IPS DF 4.7 (cell line): ENCODE results near the gene PTPRD.

Experiments
- DNase-seq: peaks from one replicate; pipeline ENCODE4 v3.0.0-alpha.2; 2013; ENCODE audit warnings: low spot score; ENCODE audit errors: extremely low read depth

Gene PTPRD

DNA sequence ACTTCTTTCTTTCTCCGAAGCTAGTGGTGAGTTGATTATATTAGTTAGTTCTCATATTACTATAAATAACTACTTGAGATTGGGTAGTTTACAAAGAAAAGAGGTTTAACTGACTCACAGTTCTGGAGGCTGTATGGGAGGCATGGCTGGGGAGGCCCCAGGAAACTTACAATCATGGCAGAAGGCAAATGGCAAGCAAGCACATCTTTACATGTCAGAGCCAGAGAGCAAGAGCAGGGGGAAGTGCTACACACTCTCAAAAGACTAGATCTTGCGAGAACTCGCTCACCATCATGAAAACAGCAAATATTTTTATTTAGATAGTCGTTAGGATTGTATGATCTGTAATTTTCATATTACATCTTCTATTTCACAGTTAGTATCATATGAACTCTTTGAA, 711.2 kb downstream of the PTPRD start:
- DNase-seq, result no peak

DNA sequence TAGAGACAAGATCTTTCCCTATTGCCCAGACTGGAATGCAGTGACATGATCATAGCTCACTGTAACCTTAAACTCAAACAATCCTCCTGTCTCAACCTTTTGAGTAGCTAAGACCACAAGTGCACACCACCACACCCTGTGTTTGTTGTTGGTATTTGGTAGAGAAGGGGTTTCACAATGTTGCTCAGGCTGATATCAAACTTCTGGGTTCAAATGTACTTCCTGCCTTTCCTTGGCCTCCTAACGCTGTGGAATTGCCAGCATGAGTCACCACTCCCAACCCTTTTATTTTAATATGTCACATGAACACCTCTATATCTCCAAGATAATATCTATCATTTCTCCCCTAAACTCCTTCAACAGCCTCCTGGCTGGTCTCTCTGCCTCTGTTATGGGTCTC, 719.0 kb downstream of the PTPRD start:
- DNase-seq, result no peak

DNA sequence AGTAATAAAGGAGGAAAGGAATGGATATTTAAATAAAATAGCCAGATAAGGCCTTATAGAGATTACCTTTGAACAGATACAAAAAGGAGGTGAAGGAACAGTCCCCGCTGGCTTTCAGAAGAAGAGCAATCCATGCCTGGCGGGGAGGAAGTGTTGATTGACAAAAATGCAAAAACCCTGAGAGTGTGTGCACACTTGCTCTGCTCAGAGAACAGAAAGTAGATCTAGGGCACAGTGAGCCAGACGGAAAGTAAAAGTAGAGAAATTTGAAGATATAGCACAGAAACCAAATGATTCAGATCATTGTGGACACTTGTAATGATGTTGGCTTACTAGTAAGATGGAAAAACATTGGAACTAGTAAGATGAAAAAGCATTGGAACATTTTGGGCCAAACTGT, 720.6 kb downstream of the PTPRD start:
- DNase-seq, result no peak

DNA sequence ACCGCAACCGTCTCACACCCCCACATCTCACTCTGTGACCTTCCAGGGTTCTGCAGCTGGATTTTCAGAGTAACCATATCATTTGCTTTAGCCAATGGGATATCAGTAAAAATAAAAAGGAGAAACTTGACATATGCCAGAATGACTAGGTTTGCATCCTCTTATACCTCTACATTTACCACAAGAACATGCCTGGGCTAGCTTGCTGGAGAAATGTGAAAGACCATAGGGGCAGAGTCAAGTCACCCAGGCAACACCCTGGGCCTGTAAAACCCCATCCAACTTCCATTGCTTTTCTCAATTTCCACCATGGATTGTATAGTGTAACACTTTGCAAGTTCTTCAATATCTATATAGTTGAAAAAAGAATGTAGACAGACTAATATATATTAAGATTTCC, 731.1 kb downstream of the PTPRD start:
- DNase-seq, result no peak

DNA sequence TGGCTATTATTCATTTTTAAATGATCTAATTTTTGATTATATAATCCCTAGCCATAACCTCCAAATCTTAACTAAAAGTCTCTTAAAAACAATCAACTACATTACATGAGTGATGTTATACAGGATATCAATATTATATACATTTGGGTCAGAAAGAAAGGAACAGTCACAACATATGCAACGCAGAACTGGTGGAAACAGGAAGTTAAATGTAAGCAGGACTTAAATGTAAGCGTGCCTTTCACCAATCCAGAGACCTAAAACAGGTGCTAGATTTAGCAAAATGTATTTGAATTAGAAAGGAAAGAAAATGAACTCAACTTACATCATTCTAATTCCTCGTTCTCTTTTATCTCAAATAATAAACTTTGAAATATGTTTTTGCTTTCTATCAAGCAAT, 738.5 kb downstream of the PTPRD start:
- no peak for DNase-seq

DNA sequence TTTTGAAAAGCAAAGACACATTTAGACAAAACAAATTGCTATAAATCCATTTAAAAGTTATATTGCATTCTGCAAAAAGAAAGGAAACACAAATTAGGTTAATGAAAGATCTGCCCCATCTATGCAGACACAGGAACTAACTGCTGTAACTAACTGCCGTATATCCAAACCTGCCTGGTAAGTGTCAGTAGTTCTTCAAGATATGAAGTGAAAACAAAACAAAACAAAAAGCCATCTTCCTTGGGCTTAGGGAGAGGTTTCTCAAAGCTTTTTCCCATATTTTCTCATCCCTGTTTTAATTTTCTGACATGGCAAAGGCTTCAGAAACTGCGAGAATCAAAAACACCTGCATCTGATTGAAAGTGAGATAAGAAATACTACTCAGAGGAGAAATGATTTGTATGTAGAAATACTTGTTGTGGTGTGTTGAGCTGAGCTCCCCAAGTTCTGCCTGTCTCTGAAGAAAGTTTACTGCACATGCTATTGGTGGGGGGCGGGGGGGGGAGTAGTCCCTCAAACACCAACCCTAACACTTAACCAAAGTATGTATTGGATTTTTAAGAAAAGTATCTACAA, 750.5 kb downstream of the PTPRD start:
- DNase-seq, result no peak

DNA sequence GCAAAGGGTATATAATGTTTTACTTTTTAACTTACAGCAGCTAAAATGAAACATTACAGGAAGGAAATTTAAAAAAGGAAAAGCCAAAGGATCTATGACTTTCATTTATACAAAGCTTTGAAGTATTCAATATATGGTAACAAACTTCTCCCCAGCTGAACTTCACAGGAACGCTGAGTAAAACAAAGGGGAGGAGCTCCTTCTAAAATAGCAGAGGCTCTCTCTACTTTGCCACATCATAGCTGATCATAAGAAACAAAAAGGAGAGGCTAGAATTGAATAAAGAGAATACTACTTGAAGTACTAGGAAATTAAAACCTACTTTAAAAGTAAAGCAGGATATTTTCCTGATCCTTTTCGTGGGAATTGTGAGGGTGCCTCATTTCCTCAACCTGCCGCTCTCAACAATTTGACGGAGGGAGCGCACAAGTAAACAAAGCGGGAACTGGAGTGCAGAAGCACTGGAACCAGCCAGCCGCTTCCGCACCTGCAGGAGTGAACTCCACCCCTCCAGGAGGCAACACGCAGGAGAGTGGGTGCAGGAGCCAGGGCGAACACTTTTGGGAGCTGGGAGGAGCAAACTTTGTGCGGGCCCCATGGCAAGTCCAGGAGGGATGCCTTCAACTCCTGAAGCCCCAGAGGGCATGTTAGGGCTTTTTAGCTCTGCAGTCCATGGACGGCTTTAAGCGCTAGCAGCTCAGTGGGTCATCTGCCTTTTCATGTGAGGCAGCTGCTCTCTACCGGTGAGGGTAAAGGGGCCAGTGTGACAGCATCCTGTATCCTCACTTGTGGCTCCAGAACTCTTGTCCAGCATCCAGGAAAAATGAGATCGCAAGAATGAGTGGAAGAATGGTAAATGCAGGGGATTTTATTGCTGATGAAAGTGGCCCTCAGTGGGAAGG, 757.4 kb downstream of the PTPRD start:
- DNase-seq, result no peak

DNA sequence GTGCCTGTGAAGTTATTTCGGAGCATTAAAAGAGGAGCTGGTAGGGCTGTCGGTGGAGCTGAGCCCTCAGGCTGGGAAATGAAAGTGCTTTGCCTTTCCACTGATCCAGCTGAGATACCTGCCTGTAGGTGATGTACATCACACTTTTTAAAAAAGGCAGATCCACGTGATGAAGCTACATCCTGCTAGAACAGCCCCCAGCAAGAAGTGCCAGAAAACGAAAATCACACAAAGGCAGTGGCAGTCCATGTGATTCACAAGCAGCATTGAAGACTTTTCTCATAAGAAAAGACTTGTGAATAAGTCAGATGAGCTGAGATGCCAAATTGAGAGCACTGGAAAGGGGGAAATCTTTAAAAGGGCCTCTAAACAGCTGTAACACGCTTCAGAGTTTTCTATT, 765.1 kb downstream of the PTPRD start:
- DNase-seq, result no peak

DNA sequence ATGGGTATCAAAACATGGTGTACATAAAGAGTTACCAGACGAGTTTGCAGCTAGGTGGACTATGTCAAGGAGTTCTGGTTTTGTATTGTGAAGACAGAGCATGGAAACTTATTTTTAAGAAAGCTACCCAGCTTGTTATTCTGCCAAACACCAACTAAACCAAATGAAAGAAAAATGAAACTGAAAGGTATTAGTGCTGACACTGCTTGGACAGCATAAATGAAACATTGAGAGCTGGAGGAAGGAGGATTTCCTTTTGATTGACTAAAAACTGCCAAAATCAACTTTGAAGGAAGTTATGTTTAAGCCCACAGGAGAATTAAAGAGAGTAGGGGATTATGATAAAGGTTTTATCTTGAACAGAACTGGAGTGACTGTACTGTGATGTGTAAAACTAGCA, 766.2 kb downstream of the PTPRD start:
- no peak for DNase-seq

DNA sequence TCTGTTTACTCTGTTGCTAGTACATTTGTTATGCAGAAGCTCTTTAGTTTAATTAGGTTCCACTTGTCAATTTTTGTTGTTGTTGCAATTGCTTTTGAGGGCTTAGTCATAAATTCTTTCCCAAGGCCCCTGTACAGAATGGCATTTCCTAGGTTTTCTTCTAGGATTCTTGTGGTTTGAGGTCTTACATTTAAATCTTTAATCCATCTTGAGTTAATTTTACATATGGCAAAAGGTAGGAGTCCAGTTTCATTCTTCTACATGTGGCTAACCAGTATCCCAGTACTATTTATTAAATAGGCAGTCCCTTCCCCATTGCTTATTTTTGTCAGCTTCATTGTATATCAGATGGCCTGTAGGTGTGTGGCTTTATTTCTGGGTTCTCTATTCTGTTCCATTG, 792.4 kb downstream of the PTPRD start:
- DNase-seq, result no peak

DNA sequence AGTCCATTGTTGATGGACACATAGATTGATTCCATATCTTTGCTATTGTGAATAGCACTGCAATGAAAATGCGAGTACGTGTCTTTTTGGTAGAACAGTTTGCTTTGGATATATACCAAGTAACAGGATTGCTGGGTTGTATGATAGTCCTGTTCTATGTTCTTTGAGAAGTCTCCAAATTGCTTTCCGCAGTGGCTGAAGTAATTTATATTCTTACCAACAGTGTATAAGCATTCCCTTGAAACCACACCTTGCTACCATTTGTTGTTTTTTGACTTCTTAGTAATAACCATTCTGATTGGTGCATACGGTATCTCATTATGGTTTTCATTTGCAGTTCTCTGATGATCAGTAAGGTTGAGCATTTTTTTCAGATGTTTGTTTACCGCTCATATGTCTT, 792.9 kb downstream of the PTPRD start:
- DNase-seq, result no peak

DNA sequence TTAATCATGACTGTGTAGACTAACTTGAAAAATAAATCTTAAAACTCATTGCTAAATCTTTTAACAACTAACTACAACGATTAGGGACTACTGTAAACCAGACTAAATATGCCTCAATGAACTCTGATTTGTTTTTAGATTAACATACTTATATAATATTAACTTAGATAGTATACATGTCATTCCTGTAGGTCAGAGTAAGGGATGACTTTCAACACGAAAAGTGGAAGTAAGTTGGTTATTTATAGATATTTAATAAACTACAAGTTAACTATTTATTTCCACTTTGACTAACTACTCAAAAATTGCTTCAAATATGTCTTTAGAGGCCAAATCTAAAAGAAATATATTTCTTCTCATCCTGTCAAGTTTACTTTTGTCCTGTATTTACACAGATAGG, 795.6 kb downstream of the PTPRD start:
- no peak for DNase-seq

DNA sequence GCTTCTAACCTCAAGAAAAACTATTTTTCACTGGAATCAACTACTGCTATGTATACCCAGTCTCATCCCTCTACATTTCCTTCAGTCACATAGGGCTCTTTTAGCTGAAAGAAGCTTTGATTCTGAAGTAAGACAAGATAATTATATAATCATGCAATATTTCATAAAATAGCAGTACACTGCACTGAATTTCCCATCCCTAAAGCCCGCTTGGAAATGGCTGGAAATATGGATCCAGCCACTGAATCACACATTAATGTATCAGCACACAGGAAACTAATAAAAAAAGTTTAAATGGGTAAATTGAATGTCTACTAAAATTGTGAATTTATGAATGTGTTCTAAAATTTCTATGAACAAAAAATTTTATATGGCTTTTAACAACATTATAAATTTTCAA, 808.7 kb downstream of the PTPRD start:
- no peak for DNase-seq

DNA sequence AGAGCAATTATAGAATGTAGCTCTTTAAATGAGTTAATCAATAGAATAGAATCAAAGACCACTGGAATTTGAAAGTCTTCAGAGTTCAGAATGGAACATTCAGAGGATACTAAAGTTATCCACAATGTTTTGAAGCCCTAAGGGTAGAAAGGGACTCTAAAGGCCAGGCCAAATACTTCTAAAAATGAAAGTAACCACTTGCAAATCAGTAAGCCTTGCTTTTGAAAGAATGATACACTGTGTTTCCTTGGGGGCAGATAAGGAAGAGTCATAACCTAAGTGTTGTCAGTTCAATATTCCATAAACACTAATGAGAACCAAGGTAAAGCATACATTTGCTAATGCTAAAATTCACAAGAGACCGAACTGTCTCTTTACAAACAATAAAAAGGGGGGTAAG, 813.5 kb downstream of the PTPRD start:
- DNase-seq, result no peak

DNA sequence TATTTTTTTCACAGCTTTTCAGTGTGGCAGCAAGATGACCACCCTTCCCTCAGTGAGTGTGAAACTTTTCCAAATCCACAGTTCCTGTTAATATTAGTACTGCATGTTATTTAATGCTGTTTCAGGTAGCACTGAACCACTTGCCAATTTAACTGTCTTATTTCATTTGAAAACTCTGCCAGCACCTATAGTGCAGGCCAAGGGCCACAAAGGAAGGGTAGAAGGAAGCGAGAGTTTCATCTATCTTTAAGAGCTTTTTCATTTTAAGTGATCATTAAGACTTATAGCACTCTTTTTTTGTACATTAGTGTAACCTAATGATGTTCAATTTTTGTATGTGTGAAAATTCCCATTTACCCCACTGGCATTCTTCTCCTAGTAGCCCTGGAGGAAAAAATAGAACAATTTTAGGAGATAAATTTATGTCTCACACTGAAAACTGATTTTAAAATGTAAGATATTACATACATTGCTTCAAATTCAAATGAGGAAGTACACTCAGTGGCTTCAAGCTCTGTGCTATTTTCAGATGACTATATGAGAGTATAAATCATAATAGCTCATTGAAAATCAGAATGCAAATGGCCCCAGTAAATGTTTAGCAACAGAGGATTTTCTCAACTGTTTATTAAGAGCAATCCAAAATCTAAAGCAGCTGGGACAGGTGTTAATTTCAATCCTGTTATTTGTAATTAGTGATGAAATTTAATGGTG, 820.5 kb downstream of the PTPRD start:
- no peak for DNase-seq

DNA sequence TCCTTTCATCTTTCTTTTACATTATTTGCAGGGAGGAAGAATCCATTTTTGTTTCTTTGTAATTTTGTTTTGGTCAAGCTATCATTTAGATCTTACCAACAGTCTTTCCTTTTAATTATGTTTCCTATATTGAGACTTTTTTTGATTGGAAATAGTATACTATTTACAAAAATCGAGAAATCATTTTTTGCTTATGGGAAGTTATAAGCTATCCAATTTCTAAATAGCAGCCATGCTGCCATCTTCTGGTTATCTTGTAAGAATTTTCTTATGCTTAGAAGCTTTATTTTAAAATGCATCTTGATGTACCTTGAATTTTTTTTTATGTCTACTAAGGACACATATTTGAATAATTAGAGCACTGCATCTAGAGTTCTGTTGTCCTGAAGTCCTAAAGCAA, 821.2 kb downstream of the PTPRD start:
- DNase-seq, result no peak

DNA sequence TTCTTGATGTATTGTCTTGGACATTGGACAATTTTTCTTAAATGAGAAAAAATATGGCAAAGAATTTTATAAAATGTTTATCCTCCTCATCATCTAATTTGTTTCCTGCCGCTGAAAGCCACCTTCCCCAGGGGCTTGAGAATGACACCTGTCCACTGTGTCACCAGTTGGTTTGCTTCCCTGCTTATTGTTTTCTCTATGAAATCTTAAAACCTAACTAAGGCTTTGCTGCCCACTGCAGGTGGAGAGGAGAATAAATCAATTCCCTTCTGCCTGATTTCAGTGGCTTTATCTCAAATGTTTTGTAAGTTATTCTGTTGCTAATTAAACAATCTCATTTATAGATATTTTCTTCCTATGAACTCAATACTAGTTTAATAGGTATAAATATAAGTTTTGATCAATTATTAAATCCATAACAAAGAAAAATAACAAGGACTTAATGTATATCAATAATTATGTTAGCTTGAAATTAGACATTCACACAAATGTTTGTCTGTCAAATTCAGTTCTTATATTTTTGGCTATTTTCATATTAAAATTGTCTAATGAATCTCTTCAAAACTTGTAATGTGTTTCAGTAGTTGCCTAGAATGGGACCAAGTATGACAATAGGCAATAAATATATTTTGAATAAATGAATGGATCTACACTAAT, 822.5 kb downstream of the PTPRD start:
- DNase-seq, result peak; percentile 2

DNA sequence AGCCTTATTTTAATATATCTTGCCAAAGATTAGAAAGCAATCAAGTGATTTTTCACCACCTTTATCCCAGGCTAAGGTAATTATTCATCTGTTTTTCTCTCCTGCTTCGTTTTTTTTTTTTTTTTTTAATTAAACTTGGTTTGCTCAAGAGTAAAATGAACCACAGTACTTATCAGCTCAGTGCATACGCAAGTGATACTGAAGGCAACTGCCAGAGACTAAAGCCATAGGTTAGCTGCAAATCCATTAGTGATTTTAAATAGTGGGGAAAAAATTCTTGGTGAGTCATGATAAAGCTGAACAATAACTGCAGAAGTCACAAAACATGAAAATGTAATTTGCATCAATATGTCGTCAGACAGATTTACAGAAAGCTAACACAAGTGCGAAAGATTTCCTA, 829.1 kb downstream of the PTPRD start:
- DNase-seq, result no peak

DNA sequence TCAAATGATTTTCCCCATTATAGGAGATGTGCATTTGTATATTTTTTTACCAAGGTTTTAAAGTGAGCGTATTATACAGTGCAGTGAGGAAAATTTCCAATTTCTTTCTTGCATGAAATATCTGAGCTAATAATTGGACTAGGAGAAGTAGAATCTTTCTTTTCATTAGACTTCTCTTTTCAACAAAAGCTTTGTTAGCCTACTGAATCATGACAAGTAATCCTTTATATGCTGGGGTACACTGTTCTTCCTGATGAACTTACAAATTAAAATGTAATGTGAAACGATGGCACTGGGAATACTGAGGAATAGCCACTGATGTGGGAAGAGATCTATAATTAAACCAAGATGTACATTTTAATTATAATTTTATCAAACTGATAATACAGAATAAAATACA, 829.6 kb downstream of the PTPRD start:
- no peak for DNase-seq

DNA sequence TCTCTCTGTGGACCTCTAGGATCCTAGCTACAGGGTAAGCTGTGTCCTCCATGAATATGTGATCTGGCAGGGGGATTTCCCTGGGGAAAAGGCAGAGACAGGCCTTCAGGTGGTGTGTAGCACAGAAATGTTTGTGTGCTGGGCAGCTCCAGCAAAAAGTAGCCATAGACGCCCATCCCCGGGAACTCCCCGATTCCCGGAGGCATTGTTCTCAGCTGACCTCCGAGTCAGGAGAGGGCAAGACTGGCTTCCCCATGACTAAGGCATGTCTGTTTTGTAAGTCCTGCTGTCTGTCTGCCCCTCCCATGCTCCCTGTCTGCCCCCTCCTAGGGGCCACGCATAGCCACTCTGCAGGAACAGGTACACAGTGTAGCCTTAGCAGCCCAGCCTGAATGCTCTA, 834.5 kb downstream of the PTPRD start:
- no peak for DNase-seq

DNA sequence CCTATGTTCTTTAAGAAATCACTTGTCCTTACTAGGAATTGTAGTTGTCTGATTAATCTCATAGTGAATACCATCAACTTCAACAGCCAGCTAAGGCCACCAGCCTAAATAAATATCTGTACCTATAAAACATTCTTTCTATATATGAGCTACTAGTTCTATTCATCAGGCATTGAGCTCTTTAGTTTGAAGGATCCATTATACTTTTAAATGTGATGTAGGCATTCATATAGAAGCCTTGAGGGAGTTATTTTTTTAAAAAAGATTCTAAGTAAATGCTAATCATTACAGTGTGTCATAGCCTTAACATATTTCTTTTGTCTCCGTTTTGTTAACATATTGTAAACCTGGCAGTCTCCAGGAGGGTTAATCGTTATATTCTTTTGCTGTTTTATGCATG, 838.3 kb downstream of the PTPRD start:
- DNase-seq, result no peak

DNA sequence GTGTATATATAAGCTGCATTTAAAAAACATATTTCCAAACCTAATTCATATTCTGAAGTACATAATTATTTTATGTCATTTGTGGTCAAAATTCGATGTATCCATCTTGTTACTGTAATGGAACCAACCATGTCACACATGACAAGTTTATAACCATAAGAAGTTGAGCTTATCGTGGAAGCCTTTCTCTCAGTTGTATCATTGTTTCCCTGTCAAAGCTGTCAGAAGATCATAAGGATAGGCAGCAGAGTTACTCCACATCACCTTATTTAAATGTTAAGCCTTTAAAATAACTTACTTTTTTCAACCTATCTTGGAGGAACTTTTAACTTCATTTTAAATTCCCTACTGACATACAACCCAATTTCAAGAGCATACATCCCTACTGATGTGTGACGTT, 841.5 kb downstream of the PTPRD start:
- DNase-seq, result no peak
